ENCODE data around the gene C19orf85.

The C19orf85 gene

DNA sequence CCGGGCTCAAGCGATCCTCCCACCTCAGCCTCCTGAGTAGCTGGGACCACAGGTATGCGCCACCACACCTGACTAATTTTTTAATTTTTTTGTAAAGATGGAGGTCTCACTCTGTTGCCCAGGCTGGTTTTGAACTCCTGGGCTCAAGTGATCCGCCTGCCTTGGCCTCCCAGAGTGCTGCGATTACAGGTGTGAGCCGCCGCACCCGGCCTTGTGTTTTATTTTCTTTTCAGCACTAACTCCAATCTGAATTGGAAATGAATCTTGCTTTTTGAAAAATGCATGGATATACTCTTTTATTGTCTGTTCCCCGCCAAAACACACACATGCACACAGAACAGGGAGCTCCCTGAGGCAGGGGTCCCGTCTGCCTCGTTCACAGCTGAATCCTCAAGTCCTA lies 1.8 kb downstream of the C19orf85 start:
- Histone ChIP-seq H3K4me3 (ENCODE audit: low read depth, low read length) (no peak overlapping the region), H3K9me3 (ENCODE audit: control insufficient read depth, insufficient read depth, low read depth, low read length) (no peaks in the 10 kb centered on the region), H3K27ac (ENCODE audit: extremely low read depth, low read depth, low read length) (no peak overlapping the region), H3K4me1 (ENCODE audit: control insufficient read depth, insufficient read depth, low read length) (peaks cover 12% of the 10 kb centered on the region), H3K36me3 (ENCODE audit: control insufficient read depth in 2 of 2, insufficient read depth in 1 of 2, low read length in 2 of 2) (no peaks in the 10 kb centered on the region)
- TF ChIP-seq, protein P1, sequence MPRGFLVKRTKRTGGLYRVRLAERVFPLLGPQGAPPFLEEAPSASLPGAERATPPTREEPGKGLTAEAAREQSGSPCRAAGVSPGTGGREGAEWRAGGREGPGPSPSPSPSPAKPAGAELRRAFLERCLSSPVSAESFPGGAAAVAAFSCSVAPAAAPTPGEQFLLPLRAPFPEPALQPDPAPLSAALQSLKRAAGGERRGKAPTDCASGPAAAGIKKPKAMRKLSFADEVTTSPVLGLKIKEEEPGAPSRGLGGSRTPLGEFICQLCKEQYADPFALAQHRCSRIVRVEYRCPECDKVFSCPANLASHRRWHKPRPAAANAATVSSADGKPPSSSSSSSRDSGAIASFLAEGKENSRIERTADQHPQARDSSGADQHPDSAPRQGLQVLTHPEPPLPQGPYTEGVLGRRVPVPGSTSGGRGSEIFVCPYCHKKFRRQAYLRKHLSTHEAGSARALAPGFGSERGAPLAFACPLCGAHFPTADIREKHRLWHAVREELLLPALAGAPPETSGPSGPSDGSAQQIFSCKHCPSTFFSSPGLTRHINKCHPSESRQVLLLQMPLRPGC (tag by site-specific recombination; IDR thresholded peaks at IDR 0.05): no peak
- TF ChIP-seq GLIS1 (tag by site-specific recombination; IDR thresholded peaks at IDR 0.05) (no peak), ZNF555 (tag by site-specific recombination; conservative IDR thresholded peaks at IDR 0.05) (no peak), ZNF350 (tag by site-specific recombination; IDR thresholded peaks at IDR 0.05) (no peak), ZBTB17 (tag by site-specific recombination; IDR thresholded peaks at IDR 0.05) (no peak), SALL2 (tag by site-specific recombination; IDR thresholded peaks at IDR 0.05; ENCODE audit: borderline replicate concordance) (no peak), ZNF239 (tag by site-specific recombination; IDR thresholded peaks at IDR 0.05) (no peak)
- CTCF ChIA-PET: interaction anchor here (0.6 to 1.6 kb wide), 6 partner anchors 9 to 372 kb away, joined by 3 to 12 read pairs (median 3); no protein-coding TSS in a partner anchor
- POLR2A ChIA-PET: interaction anchor here (1.0 to 1.3 kb wide), 3 partner anchors 9 to 345 kb away, joined by 3 to 5 read pairs (median 4); partner anchors contain the start of genes PPP1R12C and ZNF628

DNA sequence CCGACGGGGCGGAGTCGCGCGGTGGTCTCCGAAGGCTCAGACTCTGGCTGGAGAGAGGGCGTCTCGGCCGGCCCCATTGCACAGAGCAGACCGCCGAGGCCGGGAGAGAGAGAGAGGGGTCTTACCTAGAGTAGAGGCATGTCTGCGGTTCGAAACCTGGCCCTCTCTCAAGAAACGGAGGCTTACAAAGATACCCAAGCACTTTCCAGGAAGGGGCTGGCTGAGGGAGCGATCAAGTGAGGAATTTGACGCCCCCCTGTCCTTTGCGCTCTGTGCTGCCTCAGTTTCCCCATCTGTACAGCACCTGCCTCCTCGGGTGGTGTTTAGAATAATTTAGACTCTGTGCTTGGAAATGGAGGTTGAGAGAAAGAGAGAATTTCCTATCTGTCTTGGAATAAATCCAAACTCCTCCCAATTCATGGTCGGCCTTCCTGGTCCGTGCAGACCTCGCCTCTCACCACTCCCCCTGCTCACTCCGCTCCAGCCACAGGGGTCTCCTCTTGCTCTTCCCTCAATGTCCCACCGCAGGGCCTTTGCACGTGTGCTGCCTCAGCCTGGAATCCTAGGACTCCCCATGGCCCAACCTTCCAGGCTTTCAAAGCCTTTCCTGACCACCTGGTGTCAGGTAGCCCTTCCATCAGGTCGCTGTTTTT lies 2.5 kb downstream of the C19orf85 start:
- ChIA-PET CTCF (interaction anchor here (0.6 to 1.6 kb wide), 10 partner anchors 9 to 185 kb away, joined by 3 to 12 read pairs (median 3); partner anchors contain the start of gene ZNF865), POLR2A (interaction anchor here (0.5 to 1.7 kb wide), 38 partner anchors 9 to 1261 kb away, joined by 3 to 34 read pairs (median 4); partner anchors contain the start of genes BRSK1, FIZ1, HSPBP1 and KMT5C)
- Histone ChIP-seq H3K36me3 (ENCODE audit: control insufficient read depth in 2 of 2, insufficient read depth in 1 of 2, low read length in 2 of 2) (no peaks in the 10 kb centered on the region), H3K27ac (ENCODE audit: extremely low read depth, low read depth, low read length) (no peak overlapping the region), H3K9me3 (ENCODE audit: control insufficient read depth, insufficient read depth, low read depth, low read length) (no peaks in the 10 kb centered on the region), H3K4me1 (ENCODE audit: control insufficient read depth, insufficient read depth, low read length) (peaks cover 12% of the 10 kb centered on the region), H3K4me3 (ENCODE audit: low read depth, low read length) (peak overlapping the region; percentile 49)
- TF ChIP-seq, protein P2, sequence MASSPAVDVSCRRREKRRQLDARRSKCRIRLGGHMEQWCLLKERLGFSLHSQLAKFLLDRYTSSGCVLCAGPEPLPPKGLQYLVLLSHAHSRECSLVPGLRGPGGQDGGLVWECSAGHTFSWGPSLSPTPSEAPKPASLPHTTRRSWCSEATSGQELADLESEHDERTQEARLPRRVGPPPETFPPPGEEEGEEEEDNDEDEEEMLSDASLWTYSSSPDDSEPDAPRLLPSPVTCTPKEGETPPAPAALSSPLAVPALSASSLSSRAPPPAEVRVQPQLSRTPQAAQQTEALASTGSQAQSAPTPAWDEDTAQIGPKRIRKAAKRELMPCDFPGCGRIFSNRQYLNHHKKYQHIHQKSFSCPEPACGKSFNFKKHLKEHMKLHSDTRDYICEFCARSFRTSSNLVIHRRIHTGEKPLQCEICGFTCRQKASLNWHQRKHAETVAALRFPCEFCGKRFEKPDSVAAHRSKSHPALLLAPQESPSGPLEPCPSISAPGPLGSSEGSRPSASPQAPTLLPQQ (tag by site-specific recombination; IDR thresholded peaks at IDR 0.05): peak; percentile 42
- peak; percentile 74 for TF ChIP-seq SP3 (tag by site-specific recombination; IDR thresholded peaks at IDR 0.05)
- 0 out of 2 replicates have a peak, but pooled peaks have one; percentile 1 for TF ChIP-seq KLF10 (tag by site-specific recombination; IDR thresholded peaks at IDR 0.05)
- TF ChIP-seq ZSCAN30 (tag by site-specific recombination; IDR thresholded peaks at IDR 0.05): 0 out of 2 replicates have a peak, but pooled peaks have one; percentile 26
- TF ChIP-seq ZNF24 (tag by site-specific recombination; IDR thresholded peaks at IDR 0.05): no peak
- no peak for TF ChIP-seq ZNF571 (tag by site-specific recombination; IDR thresholded peaks at IDR 0.05)
- TF ChIP-seq ZSCAN23 (tag by site-specific recombination; IDR thresholded peaks at IDR 0.05): no peak
- TF ChIP-seq ZNF623 (tag by site-specific recombination; IDR thresholded peaks at IDR 0.05): peak; percentile 97
- TF ChIP-seq ZNF555 (tag by site-specific recombination; conservative IDR thresholded peaks at IDR 0.05): no peak
- TF ChIP-seq ZNF843 (tag by site-specific recombination; IDR thresholded peaks at IDR 0.05): 0 out of 2 replicates have a peak, but pooled peaks have one; percentile 20
- 0 out of 2 replicates have a peak, but pooled peaks have one; percentile 20 for TF ChIP-seq ZNF501 (tag by site-specific recombination; IDR thresholded peaks at IDR 0.05)
- peak; percentile 55; the same call in 1 of the 2 replicates for TF ChIP-seq ZNF596 (tag by site-specific recombination; IDR thresholded peaks at IDR 0.05)
- peak; percentile 89 for TF ChIP-seq ZNF341 (tag by site-specific recombination; IDR thresholded peaks at IDR 0.05; ENCODE audit: low read depth)
- peak; percentile 45; the same call in 1 of the 2 replicates for TF ChIP-seq KLF7 (tag by site-specific recombination; IDR thresholded peaks at IDR 0.05; ENCODE audit: borderline replicate concordance)
- TF ChIP-seq, protein P3, sequence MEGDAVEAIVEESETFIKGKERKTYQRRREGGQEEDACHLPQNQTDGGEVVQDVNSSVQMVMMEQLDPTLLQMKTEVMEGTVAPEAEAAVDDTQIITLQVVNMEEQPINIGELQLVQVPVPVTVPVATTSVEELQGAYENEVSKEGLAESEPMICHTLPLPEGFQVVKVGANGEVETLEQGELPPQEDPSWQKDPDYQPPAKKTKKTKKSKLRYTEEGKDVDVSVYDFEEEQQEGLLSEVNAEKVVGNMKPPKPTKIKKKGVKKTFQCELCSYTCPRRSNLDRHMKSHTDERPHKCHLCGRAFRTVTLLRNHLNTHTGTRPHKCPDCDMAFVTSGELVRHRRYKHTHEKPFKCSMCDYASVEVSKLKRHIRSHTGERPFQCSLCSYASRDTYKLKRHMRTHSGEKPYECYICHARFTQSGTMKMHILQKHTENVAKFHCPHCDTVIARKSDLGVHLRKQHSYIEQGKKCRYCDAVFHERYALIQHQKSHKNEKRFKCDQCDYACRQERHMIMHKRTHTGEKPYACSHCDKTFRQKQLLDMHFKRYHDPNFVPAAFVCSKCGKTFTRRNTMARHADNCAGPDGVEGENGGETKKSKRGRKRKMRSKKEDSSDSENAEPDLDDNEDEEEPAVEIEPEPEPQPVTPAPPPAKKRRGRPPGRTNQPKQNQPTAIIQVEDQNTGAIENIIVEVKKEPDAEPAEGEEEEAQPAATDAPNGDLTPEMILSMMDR (tag by site-specific recombination; IDR thresholded peaks at IDR 0.05): 0 out of 2 replicates have a peak, but pooled peaks have one; percentile 9
- no peak for TF ChIP-seq ZNF37A (tag by site-specific recombination; IDR thresholded peaks at IDR 0.05)
- TF ChIP-seq ZNF521 (tag by site-specific recombination; IDR thresholded peaks at IDR 0.05): no peak
